GM23338 (cell line): ENCODE measurements around the gene HOXD1. TPM values are rescaled to one million over a fixed set of nuclear protein-coding genes. Genes with fewer than 3 reads are reported as not detected.

Experiments used
- ATAC-seq: fragments of 200-7000 bp; cut with Tn5 transposase; 3 replicates; pipeline ENCODE4 v1.9.1; 2020
- DNase-seq: peaks from one replicate; pipeline ENCODE4 v3.0.0-alpha.2; 2015; ENCODE audit warnings: low spot score
- H2AFZ ChIP-seq: fragments of 200-600 bp; sonication (generic); 2 replicates; pipeline ENCODE4 v1.8.0; 2016; ENCODE audit warnings: antibody characterized with exemption, mild to moderate bottlenecking, moderate library complexity
- H3F3A ChIP-seq: fragments of 200-600 bp; sonication (generic); replicated peaks from 2 replicates; pipeline ENCODE4 v1.8.0; 2017; ENCODE audit warnings: antibody characterized with exemption, mixed run types, low read depth
- H3K27ac ChIP-seq: fragments of 200-600 bp; sonication (generic); 2 replicates; pipeline ENCODE4 v1.6.1; 2016; ENCODE audit warnings: low read depth
- H3K27me3 ChIP-seq: fragments of 200-600 bp; sonication (generic); 2 replicates; pipeline ENCODE4 v1.8.0; 2016; ENCODE audit warnings: mild to moderate bottlenecking, mixed run types, moderate library complexity; ENCODE audit not compliant: insufficient read depth
- H3K36me3 ChIP-seq: fragments of 200-600 bp; sonication (generic); 2 replicates; pipeline ENCODE4 v1.8.0; 2016; ENCODE audit warnings: mild to moderate bottlenecking; ENCODE audit not compliant: insufficient read depth
- H3K4me1 ChIP-seq: fragments of 200-600 bp; sonication (generic); 2 replicates; pipeline ENCODE4 v1.8.0; 2016; ENCODE audit warnings: mild to moderate bottlenecking, moderate library complexity; ENCODE audit not compliant: insufficient read depth
- H3K4me2 ChIP-seq: fragments of 200-600 bp; sonication (generic); 2 replicates; pipeline ENCODE4 v1.7.1; 2017; ENCODE audit warnings: mixed run types
- H3K4me3 ChIP-seq: fragments of 200-600 bp; sonication (generic); 2 replicates; pipeline ENCODE4 v1.6.1; 2016; ENCODE audit warnings: mixed run types
- H3K79me2 ChIP-seq: fragments of 200-600 bp; sonication (generic); replicated peaks from 2 replicates; pipeline ENCODE4 v1.8.0; 2017; ENCODE audit warnings: mild to moderate bottlenecking; ENCODE audit not compliant: insufficient read depth
- H3K9me2 ChIP-seq: fragments of 200-600 bp; sonication (generic); 2 replicates; pipeline ENCODE4 v1.8.0; 2017; ENCODE audit not compliant: insufficient read depth
- H4K20me1 ChIP-seq: fragments of 200-600 bp; sonication (generic); replicated peaks from 2 replicates; pipeline ENCODE4 v1.8.0; 2017; ENCODE audit warnings: mild to moderate bottlenecking; ENCODE audit not compliant: insufficient read depth
- H3K27ac Mint-ChIP-seq: 2 replicates; pipeline ENCODE4 v1.8.0; 2020; ENCODE audit warnings: inconsistent platforms, mild to moderate bottlenecking, moderate library complexity, mixed read lengths
- H3K27me3 Mint-ChIP-seq: 3 replicates; pipeline ENCODE4 v1.8.0; 2022; ENCODE audit warnings: low read depth, mild to moderate bottlenecking, moderate library complexity, mixed read lengths, inconsistent platforms; ENCODE audit not compliant: insufficient read depth, poor library complexity
- H3K36me3 Mint-ChIP-seq: 3 replicates; pipeline ENCODE4 v1.8.0; 2021; ENCODE audit warnings: low read depth, mild to moderate bottlenecking, inconsistent platforms, moderate library complexity, mixed read lengths
- H3K4me1 Mint-ChIP-seq: 3 replicates; pipeline ENCODE4 v1.8.0; 2020; ENCODE audit warnings: mild to moderate bottlenecking, inconsistent platforms, mixed read lengths
- H3K4me3 Mint-ChIP-seq: 3 replicates; pipeline ENCODE4 v1.8.0; 2021; ENCODE audit warnings: moderate library complexity, mild to moderate bottlenecking, inconsistent platforms, mixed read lengths
- H3K9me3 Mint-ChIP-seq: 3 replicates; pipeline ENCODE4 v1.8.0; 2020; ENCODE audit warnings: moderate library complexity, mild to moderate bottlenecking, inconsistent platforms, mixed read lengths
- CREB1 ChIP-seq: fragments of 250-450 bp; sonication (Bioruptor Pico); IDR thresholded peaks from 2 replicates; pipeline ENCODE4 v1.5.0; 2020; ENCODE audit warnings: low read depth, mild to moderate bottlenecking, moderate library complexity
- CTCF ChIP-seq, 2 experiments: fragments of 200-600 bp in 1 of 2; sonication (generic) in 1 of 2; conservative IDR thresholded peaks; 2 replicates each; pipeline versions ENCODE4 v1.5.1 to v1.6.1; 2016 to 2017; ENCODE audit warnings: antibody characterized with exemption in 2 of 2, low read depth in 2 of 2, mild to moderate bottlenecking in 2 of 2, moderate library complexity in 1 of 2
- EZH2phosphoT487 ChIP-seq: fragments of 200-600 bp; sonication (generic); IDR thresholded peaks from one replicate; pipeline ENCODE4 v1.8.1; 2018; ENCODE audit warnings: antibody characterized with exemption; ENCODE audit not compliant: unreplicated experiment
- POLR2AphosphoS5 ChIP-seq: IDR thresholded peaks from 2 replicates; pipeline ENCODE4 v1.6.1; 2016; ENCODE audit warnings: antibody characterized with exemption, low read depth
- ZNF331 ChIP-seq: fragments of 250-450 bp; sonication (Bioruptor Pico); IDR thresholded peaks from 2 replicates; pipeline ENCODE4 v1.5.0; 2020; ENCODE audit warnings: low read depth, mild to moderate bottlenecking, moderate library complexity
- ZNF462 ChIP-seq: fragments of 250-450 bp; sonication (Bioruptor Pico); IDR thresholded peaks from 2 replicates; pipeline ENCODE4 v1.5.0; 2020; ENCODE audit warnings: mild to moderate bottlenecking, moderate library complexity
- polyA plus RNA-seq: library from polyadenylated mRNA; unstranded; fragments of >200 nt; fragmentation: Nextera tagmentation; extraction: Ambion mirVana; gene quantifications from 2 replicates; pipeline ENCODE4 v1.2.1, GENCODE V29; 2016
- total RNA-seq: library from RNA; depleted of rRNA; stranded (reverse); fragments of >200 nt; shearing (Covaris generic); gene quantifications from 2 replicates; pipeline ENCODE4 v1.2.3, GENCODE V29; 2014

The HOXD1 gene
- total and polyA plus RNA-seq, 2 experiments from 2014 or later = not detected

- TF ChIP-seq ZNF462 (CRISPR knock-in tag) (no peak), POLR2AphosphoS5 (no peak), ZNF331 (no peak), CTCF (conservative IDR thresholded peaks at IDR 0.05; ENCODE audit: low read depth in 2 of 2) (no peak), CREB1 (CRISPR knock-in tag) (no peak), EZH2phosphoT487 (no peak)
These were observed 39.4 kb downstream of the HOXD1 start (continued) for GRCh38 chr2:176227874-176228273.

- Histone ChIP-seq H3K27me3 (no peaks in the 10 kb centered on the region), H3K4me1 (no peaks in the 10 kb centered on the region), H2AFZ (no peak overlapping the region), H3K27ac (no peak overlapping the region), H3F3A (no peaks in the 10 kb centered on the region), H3K9me2 (no peaks in the 10 kb centered on the region), H3K4me3 (no peak overlapping the region), H3K79me2 (no peaks in the 10 kb centered on the region), H4K20me1 (no peaks in the 10 kb centered on the region; the same call in 1 of the 2 replicates), H3K4me2 (no peak overlapping the region), H3K36me3 (no peaks in the 10 kb centered on the region)
- ATAC-seq = no peak
- Mint-ChIP-seq H3K9me3 (no peaks in the 10 kb centered on the region), H3K27me3 (no peaks in the 10 kb centered on the region), H3K4me3 (no peak overlapping the region), H3K36me3 (no peaks in the 10 kb centered on the region), H3K27ac (no peak overlapping the region), H3K4me1 (no peaks in the 10 kb centered on the region)
- no peak for DNase-seq
- no peak for TF ChIP-seq POLR2AphosphoS5
These were observed 45.7 kb downstream of the HOXD1 start for GRCh38 chr2:176234156-176234555.
